Measurements from ENCODE around the gene PPP3CB. TPM values are rescaled to one million over a fixed set of nuclear protein-coding genes. Genes with fewer than 3 reads are reported as not detected.

PPP3CB gene
- total RNA-seq, 1 donor from 2014 or later = 65.5 TPM

DNA sequence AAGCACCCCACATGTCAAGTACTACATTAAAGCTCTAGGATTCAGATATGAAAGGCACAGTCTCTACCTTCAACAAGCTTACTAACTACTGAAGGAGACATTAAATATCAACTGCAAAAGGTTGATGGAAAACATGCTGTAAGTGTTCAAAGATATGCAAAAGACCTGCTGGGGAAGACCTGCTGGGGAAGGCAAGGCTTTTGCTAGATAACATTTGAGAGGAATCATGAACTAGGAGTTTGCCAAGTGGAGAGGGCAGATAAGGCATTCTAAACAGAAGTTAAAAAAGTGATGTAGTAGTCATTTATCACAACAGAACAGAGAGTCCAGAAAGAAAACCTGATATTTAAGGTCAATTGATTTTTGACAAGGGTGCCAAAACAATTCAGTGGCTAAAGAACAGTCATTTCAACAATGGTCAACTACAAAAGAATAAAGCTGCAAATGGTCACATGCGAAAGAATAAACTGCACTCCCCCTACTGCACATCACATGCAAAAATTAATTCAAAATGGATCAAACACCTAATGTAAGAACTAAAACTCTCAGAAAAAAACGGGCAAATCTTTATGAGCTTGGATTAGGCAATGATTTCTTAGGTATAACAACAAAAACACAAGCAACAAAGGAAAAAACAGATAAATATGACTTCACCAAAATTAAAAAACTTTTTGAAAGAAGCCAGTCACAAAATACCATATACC is 39.5 kb downstream of the PPP3CB start:
- Mint-ChIP-seq H3K4me1 (ENCODE audit: unreplicated experiment) (peaks cover 5% of the 10 kb centered on the region), H3K4me3 (ENCODE audit: unreplicated experiment) (no peak overlapping the region), H3K9me3 (ENCODE audit: unreplicated experiment) (no peaks in the 10 kb centered on the region), H3K36me3 (ENCODE audit: unreplicated experiment) (peaks cover 29% of the 10 kb centered on the region), H3K27me3 (ENCODE audit: unreplicated experiment) (no peaks in the 10 kb centered on the region), H3K27ac (ENCODE audit: unreplicated experiment) (no peak overlapping the region)
- no peak for DNase-seq (ENCODE audit: extremely low spot score, unreplicated experiment)
- TF ChIP-seq, protein P1, sequence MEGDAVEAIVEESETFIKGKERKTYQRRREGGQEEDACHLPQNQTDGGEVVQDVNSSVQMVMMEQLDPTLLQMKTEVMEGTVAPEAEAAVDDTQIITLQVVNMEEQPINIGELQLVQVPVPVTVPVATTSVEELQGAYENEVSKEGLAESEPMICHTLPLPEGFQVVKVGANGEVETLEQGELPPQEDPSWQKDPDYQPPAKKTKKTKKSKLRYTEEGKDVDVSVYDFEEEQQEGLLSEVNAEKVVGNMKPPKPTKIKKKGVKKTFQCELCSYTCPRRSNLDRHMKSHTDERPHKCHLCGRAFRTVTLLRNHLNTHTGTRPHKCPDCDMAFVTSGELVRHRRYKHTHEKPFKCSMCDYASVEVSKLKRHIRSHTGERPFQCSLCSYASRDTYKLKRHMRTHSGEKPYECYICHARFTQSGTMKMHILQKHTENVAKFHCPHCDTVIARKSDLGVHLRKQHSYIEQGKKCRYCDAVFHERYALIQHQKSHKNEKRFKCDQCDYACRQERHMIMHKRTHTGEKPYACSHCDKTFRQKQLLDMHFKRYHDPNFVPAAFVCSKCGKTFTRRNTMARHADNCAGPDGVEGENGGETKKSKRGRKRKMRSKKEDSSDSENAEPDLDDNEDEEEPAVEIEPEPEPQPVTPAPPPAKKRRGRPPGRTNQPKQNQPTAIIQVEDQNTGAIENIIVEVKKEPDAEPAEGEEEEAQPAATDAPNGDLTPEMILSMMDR (IDR thresholded peaks at IDR 0.05) = no peak

DNA sequence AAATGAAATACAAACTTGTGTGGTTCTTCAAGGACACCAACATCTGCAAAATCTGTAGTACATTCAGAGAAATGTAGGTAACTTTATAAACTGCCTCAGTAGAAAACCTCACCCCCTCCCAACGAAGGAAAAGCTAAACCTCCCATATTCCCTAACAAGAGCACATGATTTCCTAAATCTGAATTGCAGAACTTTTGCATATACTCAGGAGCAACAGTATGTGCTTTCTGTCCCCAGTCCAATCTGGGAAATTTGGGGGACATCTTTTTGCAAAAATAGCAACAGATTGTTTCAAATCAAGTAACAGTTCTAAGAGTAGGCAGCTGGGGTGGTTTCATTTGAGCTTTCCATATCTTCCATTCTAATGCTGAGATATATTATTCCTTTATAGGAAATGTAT is 46.7 kb downstream of the PPP3CB start:
- TF ChIP-seq, protein P1 (IDR thresholded peaks at IDR 0.05) = no peak
- no peaks in the 10 kb centered on the region for H3K27me3 Mint-ChIP-seq (ENCODE audit: unreplicated experiment)
- no peak overlapping the region for H3K4me3 Mint-ChIP-seq (ENCODE audit: unreplicated experiment)
- DNase-seq (ENCODE audit: extremely low spot score, unreplicated experiment) = no peak
- H3K4me1 Mint-ChIP-seq (ENCODE audit: unreplicated experiment) = no peaks in the 10 kb centered on the region
- no peak overlapping the region for H3K27ac Mint-ChIP-seq (ENCODE audit: unreplicated experiment)
- H3K9me3 Mint-ChIP-seq (ENCODE audit: unreplicated experiment) = no peaks in the 10 kb centered on the region
- peaks cover 47% of the 10 kb centered on the region for H3K36me3 Mint-ChIP-seq (ENCODE audit: unreplicated experiment)

DNA sequence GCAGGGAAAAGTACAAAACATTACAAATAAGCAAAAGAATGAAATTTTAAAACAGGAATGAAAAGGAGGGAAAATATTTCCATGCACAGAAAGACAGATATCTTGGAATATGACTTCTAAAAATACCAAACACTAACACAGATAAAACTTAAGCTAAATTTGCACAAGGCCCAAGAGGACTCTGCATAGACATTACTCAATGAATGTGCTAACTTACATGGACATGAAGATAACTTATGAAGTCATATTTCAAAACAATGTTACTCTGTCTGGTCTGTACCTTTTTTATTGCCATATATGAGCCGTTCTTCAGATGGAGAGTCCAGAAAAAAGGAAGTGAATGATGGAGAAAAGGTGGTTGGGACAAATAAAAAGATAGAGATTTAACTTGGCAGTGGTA is 47.4 kb downstream of the PPP3CB start:
- H3K27me3 Mint-ChIP-seq (ENCODE audit: unreplicated experiment) = no peaks in the 10 kb centered on the region
- no peak overlapping the region for H3K27ac Mint-ChIP-seq (ENCODE audit: unreplicated experiment)
- no peak for DNase-seq (ENCODE audit: extremely low spot score, unreplicated experiment)
- H3K36me3 Mint-ChIP-seq (ENCODE audit: unreplicated experiment) = peaks cover 49% of the 10 kb centered on the region
- no peaks in the 10 kb centered on the region for H3K4me1 Mint-ChIP-seq (ENCODE audit: unreplicated experiment)
- TF ChIP-seq, protein P1 (IDR thresholded peaks at IDR 0.05) = no peak
- no peaks in the 10 kb centered on the region for H3K9me3 Mint-ChIP-seq (ENCODE audit: unreplicated experiment)
- no peak overlapping the region for H3K4me3 Mint-ChIP-seq (ENCODE audit: unreplicated experiment)

DNA sequence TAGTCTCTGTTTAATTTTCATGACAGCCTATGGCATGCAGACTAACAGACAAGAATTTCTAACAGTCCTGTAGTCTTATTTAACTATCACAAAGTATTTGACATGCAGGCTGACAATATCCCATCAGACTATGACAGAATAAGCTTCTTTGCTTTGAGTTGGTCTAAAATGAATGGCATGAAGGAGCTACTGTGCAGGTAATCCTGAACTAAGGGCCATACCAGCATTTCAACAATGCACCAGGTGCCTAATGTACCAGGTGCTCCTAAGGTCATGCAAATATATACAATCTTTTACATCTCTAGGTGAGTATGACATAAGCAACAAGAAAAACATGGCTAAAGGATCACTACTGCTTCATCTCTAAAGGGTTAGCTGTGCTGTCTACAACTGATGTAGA is 48.9 kb downstream of the PPP3CB start:
- H3K4me3 Mint-ChIP-seq (ENCODE audit: unreplicated experiment) = no peak overlapping the region
- H3K9me3 Mint-ChIP-seq (ENCODE audit: unreplicated experiment) = no peaks in the 10 kb centered on the region
- H3K27me3 Mint-ChIP-seq (ENCODE audit: unreplicated experiment) = no peaks in the 10 kb centered on the region
- no peak for DNase-seq (ENCODE audit: extremely low spot score, unreplicated experiment)
- no peaks in the 10 kb centered on the region for H3K4me1 Mint-ChIP-seq (ENCODE audit: unreplicated experiment)
- TF ChIP-seq, protein P1 (IDR thresholded peaks at IDR 0.05) = no peak
- no peak overlapping the region for H3K27ac Mint-ChIP-seq (ENCODE audit: unreplicated experiment)
- peaks cover 40% of the 10 kb centered on the region for H3K36me3 Mint-ChIP-seq (ENCODE audit: unreplicated experiment)

DNA sequence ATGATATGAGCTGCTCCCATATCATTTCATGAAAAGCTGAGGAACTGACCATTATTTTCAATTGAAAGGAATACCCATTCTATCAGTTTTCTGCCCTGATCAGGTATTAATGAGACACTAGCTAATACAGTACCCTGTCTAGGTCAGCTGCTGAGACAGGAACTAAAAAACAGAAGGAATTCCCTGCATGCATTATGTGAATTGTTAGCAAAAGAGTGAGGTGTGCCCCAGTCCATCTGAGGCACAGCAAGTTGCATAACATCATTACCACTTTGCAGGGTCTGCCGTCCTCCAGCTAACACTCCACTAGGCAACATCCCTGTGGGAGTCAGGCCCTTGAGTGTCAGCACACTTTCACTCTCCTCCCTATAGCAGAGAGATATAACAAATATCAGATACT is 51.4 kb downstream of the PPP3CB start:
- H3K27ac Mint-ChIP-seq (ENCODE audit: unreplicated experiment) = no peak overlapping the region
- H3K4me1 Mint-ChIP-seq (ENCODE audit: unreplicated experiment) = peaks cover 6% of the 10 kb centered on the region
- H3K36me3 Mint-ChIP-seq (ENCODE audit: unreplicated experiment) = peaks cover 44% of the 10 kb centered on the region
- H3K9me3 Mint-ChIP-seq (ENCODE audit: unreplicated experiment) = no peaks in the 10 kb centered on the region
- H3K4me3 Mint-ChIP-seq (ENCODE audit: unreplicated experiment) = no peak overlapping the region
- DNase-seq (ENCODE audit: extremely low spot score, unreplicated experiment) = no peak
- TF ChIP-seq, protein P1 (IDR thresholded peaks at IDR 0.05) = no peak
- H3K27me3 Mint-ChIP-seq (ENCODE audit: unreplicated experiment) = no peaks in the 10 kb centered on the region

Measured in osteocyte (in vitro differentiated cells).